AG04450 (cell line): ENCODE results near the gene FAM114A2. TPM values are rescaled to one million over a fixed set of nuclear protein-coding genes. Genes with fewer than 3 reads are reported as not detected.

Source experiments
- CTCF ChIA-PET: fragments of 300-600, 350-600 bp; formaldehyde crosslinking; extraction: SDS; loops from one replicate; lab custom pipeline; 2022; ENCODE audit warnings: antibody characterized with exemption, inconsistent platforms; lab: Charles Lee
- POLR2A ChIA-PET: fragments of 350-600 bp; formaldehyde crosslinking; extraction: SDS; loops from one replicate; lab custom pipeline; 2021; ENCODE audit warnings: antibody characterized with exemption, inconsistent platforms; lab: Yijun Ruan, JAX
- DNase-seq: peaks from one replicate; pipeline ENCODE4 v3.0.0-alpha.2; 2011; ENCODE audit warnings: low read depth, low spot score
- H3K27ac ChIP-seq: one replicate; pipeline ENCODE4 v1.5.1; 2012; ENCODE audit warnings: low read depth, low read length, control low read depth
- H3K27me3 ChIP-seq: one replicate; pipeline ENCODE4 v1.6.0; 2012; ENCODE audit warnings: low read length; ENCODE audit not compliant: control insufficient read depth, insufficient read depth
- H3K4me3 ChIP-seq: 2 replicates; pipeline ENCODE4 v1.5.1; 2011; ENCODE audit warnings: mild to moderate bottlenecking, low read depth, low read length, control low read depth
- H3K9me3 ChIP-seq: 2 replicates; pipeline ENCODE4 v1.5.1; 2012; ENCODE audit warnings: low read length; ENCODE audit not compliant: control insufficient read depth, insufficient read depth
- CTCF ChIP-seq: IDR thresholded peaks from 2 replicates; pipeline ENCODE4 v1.5.1; 2011; ENCODE audit warnings: low read depth, low read length, control low read depth, inconsistent platforms
- polyA plus RNA-seq: library from polyadenylated mRNA; depleted of rRNA; stranded (reverse); fragments of >200 nt; gene quantifications from 2 replicates; pipeline ENCODE4 v1.2.3, GENCODE V29; 2011

Gene FAM114A2
- polyA plus RNA-seq, 1 experiment = 23.8 TPM

DNA sequence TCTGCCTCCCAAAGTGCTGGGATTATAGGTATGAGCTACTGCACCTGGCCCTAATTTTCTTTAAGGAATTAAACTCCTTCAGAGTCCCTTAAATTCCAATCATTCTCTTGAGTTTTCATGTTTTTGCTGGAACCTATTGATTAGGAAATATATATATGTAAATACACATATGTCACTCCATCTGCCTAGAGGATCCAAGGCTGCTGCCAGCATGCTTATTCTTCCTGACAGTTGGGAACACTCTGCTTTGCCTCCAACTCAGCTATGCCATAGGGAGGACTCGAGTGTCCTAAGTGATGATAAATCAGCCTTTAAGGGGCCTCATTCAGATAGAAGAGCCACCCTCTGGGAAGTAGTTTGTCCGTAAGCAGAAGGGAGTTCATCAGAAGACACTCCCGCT is 21.9 kb upstream of the FAM114A2 start:
- TF ChIP-seq CTCF = no peak
- H3K27me3 ChIP-seq = no peaks in the 10 kb centered on the region
- POLR2A ChIA-PET = no interaction called here
- H3K9me3 ChIP-seq = no peaks in the 10 kb centered on the region
- H3K4me3 ChIP-seq = no peak overlapping the region
- H3K27ac ChIP-seq = no peak overlapping the region
- DNase-seq = no peak
- CTCF ChIA-PET = interaction anchor here (4.5 kb wide), 1 partner anchor 12 kb away, joined by 23 read pairs; no protein-coding TSS in a partner anchor

GRCh38 chr5:154059583-154059982 is 20.9 kb upstream of the FAM114A2 start:
- TF ChIP-seq CTCF = no peak
- Histone ChIP-seq H3K4me3 (no peak overlapping the region), H3K27ac (no peak overlapping the region), H3K27me3 (no peaks in the 10 kb centered on the region), H3K9me3 (no peaks in the 10 kb centered on the region)
- POLR2A ChIA-PET = no interaction called here
- no peak for DNase-seq
- CTCF ChIA-PET = interaction anchor here (0.6 to 4.5 kb wide), 5 partner anchors 10 to 1065 kb away, joined by 3 to 23 read pairs (median 4); no protein-coding TSS in a partner anchor

DNA sequence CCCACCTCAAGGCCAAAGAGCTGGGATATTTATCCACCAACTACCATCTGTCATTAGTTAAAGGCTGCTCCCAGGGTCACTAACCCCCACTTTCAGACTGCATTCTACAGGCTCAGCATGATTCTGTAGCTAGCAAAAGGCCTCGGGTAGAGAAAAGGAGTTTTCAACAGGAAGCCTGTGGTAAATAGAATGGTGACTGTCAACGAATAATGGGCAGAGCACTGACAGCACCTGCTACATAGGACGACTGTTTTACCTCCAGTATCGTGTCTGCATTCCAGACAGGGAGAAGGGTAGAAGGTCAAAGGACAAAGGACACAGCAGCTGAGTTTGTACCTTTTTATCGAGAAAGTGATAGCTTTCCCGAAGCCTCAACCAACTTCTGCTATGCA is 20.3 kb upstream of the FAM114A2 start:
- no peak for DNase-seq
- Histone ChIP-seq H3K27me3 (no peaks in the 10 kb centered on the region), H3K27ac (no peak overlapping the region), H3K9me3 (no peaks in the 10 kb centered on the region), H3K4me3 (no peak overlapping the region)
- ChIA-PET POLR2A (no interaction called here), CTCF (interaction anchor here (0.8 to 4.5 kb wide), 3 partner anchors 10 to 581 kb away, joined by 3 to 23 read pairs (median 6); no protein-coding TSS in a partner anchor)
- TF ChIP-seq CTCF = no peak

DNA sequence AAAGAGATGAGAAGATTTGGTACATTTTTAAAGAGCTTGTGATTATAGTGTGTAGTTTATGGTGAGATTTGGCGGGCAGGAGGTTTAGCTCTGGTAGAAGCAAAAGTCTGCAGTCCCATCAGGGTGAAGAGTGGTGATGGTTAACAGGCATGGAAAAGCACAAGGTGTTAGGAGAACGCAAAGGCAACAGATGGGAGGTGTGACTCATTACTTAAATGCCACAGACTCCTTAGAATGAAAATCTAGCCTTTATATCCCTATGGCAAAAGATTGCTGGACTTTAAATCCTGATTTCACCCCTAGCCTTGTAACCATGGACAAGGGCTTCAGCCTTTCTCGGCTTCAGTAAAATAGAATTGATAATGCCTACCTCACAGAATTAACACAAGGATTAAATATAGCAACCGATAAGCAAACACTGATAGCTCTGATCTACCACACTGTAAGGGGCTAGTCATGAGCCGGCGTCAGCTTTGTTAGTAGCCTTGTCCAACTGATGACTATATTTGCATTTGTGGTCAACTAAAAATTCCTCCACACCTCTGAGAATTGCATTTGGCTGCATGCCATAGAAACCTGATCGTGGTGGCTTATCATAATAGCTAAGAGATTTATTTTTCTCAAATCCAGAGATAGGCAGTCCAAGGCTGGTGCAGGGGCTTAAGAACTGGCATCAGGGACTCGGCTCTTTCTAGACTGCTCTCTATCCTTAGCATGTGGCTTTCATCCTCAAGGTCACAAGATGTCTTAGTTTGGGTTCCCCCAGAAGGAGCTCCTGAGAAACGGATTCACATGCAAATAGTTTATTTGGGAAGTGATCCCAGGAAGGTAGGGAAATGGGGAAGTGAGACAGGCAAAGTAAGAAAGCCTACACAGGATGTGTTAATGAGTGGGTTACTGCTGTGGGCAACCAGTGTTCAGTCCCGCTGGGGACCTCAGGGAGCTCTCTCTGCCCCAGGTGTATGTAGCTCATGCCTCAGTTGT is 19.6 kb upstream of the FAM114A2 start:
- Histone ChIP-seq H3K4me3 (no peak overlapping the region), H3K27me3 (no peaks in the 10 kb centered on the region), H3K27ac (no peak overlapping the region), H3K9me3 (no peaks in the 10 kb centered on the region)
- no peak for DNase-seq
- POLR2A ChIA-PET = no interaction called here
- TF ChIP-seq CTCF = no peak
- CTCF ChIA-PET = interaction anchor here (0.8 to 4.5 kb wide), 3 partner anchors 11 to 582 kb away, joined by 3 to 23 read pairs (median 6); no protein-coding TSS in a partner anchor

GRCh38 chr5:154055201-154055600 is 16.5 kb upstream of the FAM114A2 start:
- no peaks in the 10 kb centered on the region for H3K27me3 ChIP-seq
- ChIA-PET POLR2A (interaction anchor here (1.3 kb wide), 1 partner anchor 16 kb away, joined by 3 read pairs; the partner anchor contains the start of genes FAM114A2 and MFAP3), CTCF (interaction anchor here (0.7 to 2.2 kb wide), 3 partner anchors 17 to 90 kb away, joined by 3 to 12 read pairs (median 5); no protein-coding TSS in a partner anchor)
- no peak for TF ChIP-seq CTCF
- no peak for DNase-seq
- no peak overlapping the region for H3K27ac ChIP-seq
- no peaks in the 10 kb centered on the region for H3K9me3 ChIP-seq
- H3K4me3 ChIP-seq = no peak overlapping the region
